Esophagus muscularis mucosa (tissue), 4 donors: ENCODE data around the gene FKBP14. TPM values are rescaled to one million over a fixed set of nuclear protein-coding genes. Genes with fewer than 3 reads are reported as not detected.

Source experiments
- DNase-seq: peaks from one replicate; pipeline ENCODE4 v3.0.0-alpha.2; 2017; ENCODE audit errors: extremely low spot score
- H3K27ac ChIP-seq, 4 donors: fragments of 200-600 bp; sonication (generic); replicated peaks in 1 of 4; 1 replicate in 3 of 4; 2 replicates in 1 of 4; pipeline ENCODE4 v1.5.1; 2016 to 2019; ENCODE audit warnings: mild to moderate bottlenecking in 1 of 4
- H3K27me3 ChIP-seq, 4 donors: fragments of 200-600 bp; sonication (generic); one replicate each; pipeline versions ENCODE4 v1.5.1 to v1.6.0; 2016 to 2019
- H3K36me3 ChIP-seq, 4 donors: fragments of 200-600 bp; sonication (generic); one replicate each; pipeline ENCODE4 v1.5.1; 2016 to 2019
- H3K4me1 ChIP-seq, 4 donors: fragments of 200-600 bp; sonication (generic); one replicate each; pipeline ENCODE4 v1.5.1; 2016 to 2019
- H3K4me3 ChIP-seq, 4 donors: fragments of 200-600 bp; sonication (generic); 1 replicate in 2 of 4; 2 replicates in 2 of 4; pipeline ENCODE4 v1.5.1; 2016 to 2019; ENCODE audit warnings: mild to moderate bottlenecking in 4 of 4, moderate library complexity in 1 of 4
- H3K9me3 ChIP-seq, 4 donors: fragments of 200-600 bp; sonication (generic); 1 replicate in 3 of 4; 2 replicates in 1 of 4; pipeline ENCODE4 v1.5.1; 2016 to 2019
- EP300 ChIP-seq: sonication (generic); formaldehyde crosslinking; IDR thresholded peaks from one replicate; pipeline ENCODE4 v1.6.1; 2017; ENCODE audit warnings: antibody characterized with exemption
- POLR2A ChIP-seq: fragments of 450-650 bp; IDR thresholded peaks from one replicate; pipeline ENCODE4 v1.6.1; 2017; ENCODE audit warnings: antibody characterized with exemption, moderate library complexity, mild to moderate bottlenecking, low read depth
- POLR2AphosphoS5 ChIP-seq, 2 donors: sonication (generic); formaldehyde crosslinking; IDR thresholded peaks; one replicate each; pipeline ENCODE4 v1.6.1; 2017; ENCODE audit warnings: antibody characterized with exemption in 2 of 2
- WGBS: methylation state at CpG from one replicate; pipeline ENCODE4 v1.1.5; 2018; 5-methylcytosine and 5-hydroxymethylcytosine counted together
- intact Hi-C: fragments of 100-400 bp; cut with DNase I; formaldehyde crosslinking; loops from one replicate; pipeline ENCODE4 v1.15.1; 2023
- total RNA-seq, 4 donors: library from RNA; depleted of rRNA; stranded (reverse); fragments of >200 nt; gene quantifications; one replicate each; pipeline versions ENCODE4 v1.1.0 to v1.2.1, GENCODE V29; 2016
- TF ChIP-seq, protein P1 (sequence below), 3 experiments: fragments of 200-600 bp in 2 of 3; fragments of 450-650 bp in 1 of 3; sonication (generic) in 2 of 3; IDR thresholded peaks; one replicate each; pipeline ENCODE4 v1.5.1; 2017 to 2019; ENCODE audit warnings: antibody characterized with exemption in 3 of 3, mild to moderate bottlenecking in 2 of 3, moderate library complexity in 1 of 3

FKBP14 gene
- total RNA-seq, 4 donors from 2014 or later: 6.3 to 8.3 (median 7.0) TPM

DNA sequence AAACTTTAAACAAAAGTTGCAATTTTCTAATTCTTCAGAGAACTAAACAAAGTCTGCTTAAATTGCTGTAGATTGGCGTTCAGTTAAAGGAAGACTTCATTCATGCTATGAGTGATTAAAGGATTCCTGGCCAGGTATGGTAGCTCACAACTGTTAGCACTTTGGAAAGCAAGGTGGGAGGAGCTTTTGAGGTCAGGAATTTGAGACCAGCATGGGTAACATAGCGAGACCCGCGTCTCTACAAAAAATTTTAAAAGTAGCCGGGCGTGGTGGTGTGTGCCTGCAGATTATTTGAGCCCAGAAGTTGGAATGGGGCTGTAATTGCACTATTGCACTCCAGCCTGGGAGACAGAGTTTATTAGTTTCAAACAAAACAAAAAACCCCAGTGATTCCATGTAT is 23.4 kb downstream of the FKBP14 start:
- Histone ChIP-seq H3K27ac (no peak overlapping the region), H3K4me3 (no peak overlapping the region), H3K4me1 (peaks cover 0 to 10% (median 9%) of the 10 kb centered on the region in 4 donors), H3K36me3 (no peaks in the 10 kb centered on the region), H3K9me3 (no peaks in the 10 kb centered on the region), H3K27me3 (no peaks in the 10 kb centered on the region)
- WGBS: 86% methylated on average over 6 of the region's 6 CpGs
- TF ChIP-seq, protein P1, sequence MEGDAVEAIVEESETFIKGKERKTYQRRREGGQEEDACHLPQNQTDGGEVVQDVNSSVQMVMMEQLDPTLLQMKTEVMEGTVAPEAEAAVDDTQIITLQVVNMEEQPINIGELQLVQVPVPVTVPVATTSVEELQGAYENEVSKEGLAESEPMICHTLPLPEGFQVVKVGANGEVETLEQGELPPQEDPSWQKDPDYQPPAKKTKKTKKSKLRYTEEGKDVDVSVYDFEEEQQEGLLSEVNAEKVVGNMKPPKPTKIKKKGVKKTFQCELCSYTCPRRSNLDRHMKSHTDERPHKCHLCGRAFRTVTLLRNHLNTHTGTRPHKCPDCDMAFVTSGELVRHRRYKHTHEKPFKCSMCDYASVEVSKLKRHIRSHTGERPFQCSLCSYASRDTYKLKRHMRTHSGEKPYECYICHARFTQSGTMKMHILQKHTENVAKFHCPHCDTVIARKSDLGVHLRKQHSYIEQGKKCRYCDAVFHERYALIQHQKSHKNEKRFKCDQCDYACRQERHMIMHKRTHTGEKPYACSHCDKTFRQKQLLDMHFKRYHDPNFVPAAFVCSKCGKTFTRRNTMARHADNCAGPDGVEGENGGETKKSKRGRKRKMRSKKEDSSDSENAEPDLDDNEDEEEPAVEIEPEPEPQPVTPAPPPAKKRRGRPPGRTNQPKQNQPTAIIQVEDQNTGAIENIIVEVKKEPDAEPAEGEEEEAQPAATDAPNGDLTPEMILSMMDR (IDR thresholded peaks at IDR 0.05): no peak
- no peak for TF ChIP-seq EP300
- no peak for TF ChIP-seq POLR2AphosphoS5 (IDR thresholded peaks at IDR 0.05)
- intact Hi-C loops: no loop called here
- no peak for DNase-seq

DNA sequence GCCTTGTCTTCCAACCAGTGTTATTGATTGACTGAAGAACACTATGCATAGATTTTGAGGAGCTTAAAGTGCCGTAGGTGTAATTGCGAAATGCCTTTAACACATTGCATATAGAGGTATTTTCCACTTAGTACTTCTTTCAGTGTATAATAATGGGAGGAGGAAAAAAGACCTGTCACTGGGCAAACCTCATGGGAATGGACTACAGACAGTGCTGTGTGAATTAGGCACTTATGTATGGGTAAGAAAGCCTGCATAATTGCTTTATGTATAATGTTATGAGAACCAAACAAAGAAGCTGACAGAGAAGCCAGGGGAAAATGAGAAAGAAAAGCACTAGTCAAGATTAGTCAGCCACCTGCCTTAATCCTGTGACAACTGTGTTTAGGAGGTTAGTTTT is 24.5 kb downstream of the FKBP14 start:
- Histone ChIP-seq H3K4me1 (peaks cover 0 to 10% (median 9%) of the 10 kb centered on the region in 4 donors), H3K36me3 (no peaks in the 10 kb centered on the region), H3K27me3 (no peaks in the 10 kb centered on the region), H3K9me3 (no peaks in the 10 kb centered on the region), H3K27ac (no peak overlapping the region), H3K4me3 (no peak overlapping the region)
- no peak for DNase-seq
- intact Hi-C loops: no loop called here
- TF ChIP-seq EP300 (no peak), POLR2AphosphoS5 (IDR thresholded peaks at IDR 0.05) (no peak), POLR2A (no peak)
- TF ChIP-seq, protein P1 (IDR thresholded peaks at IDR 0.05): no peak
- WGBS: 98% methylated on average over 2 of the region's 2 CpGs

DNA sequence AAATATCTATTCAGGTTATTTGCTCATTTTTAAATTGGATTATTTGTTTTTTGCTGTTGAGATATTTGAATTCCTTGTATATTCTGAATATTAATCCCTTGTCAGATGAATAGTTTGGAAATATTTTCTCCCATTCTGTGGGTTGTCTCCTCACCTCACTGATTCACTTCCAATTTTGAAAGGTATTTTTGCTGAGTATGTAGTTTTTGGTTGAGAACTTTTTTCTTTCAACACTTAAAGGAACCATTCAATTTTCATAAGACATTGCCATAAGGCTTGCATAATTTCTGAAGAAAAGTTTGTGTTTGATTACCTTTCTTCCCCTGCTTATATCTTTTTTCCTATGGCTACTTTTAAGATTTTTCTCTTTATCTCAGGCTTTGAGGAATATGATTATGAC is 28.0 kb downstream of the FKBP14 start:
- TF ChIP-seq EP300 (no peak), POLR2AphosphoS5 (IDR thresholded peaks at IDR 0.05) (no peak), POLR2A (no peak)
- TF ChIP-seq, protein P1 (IDR thresholded peaks at IDR 0.05): no peak
- Histone ChIP-seq H3K27me3 (no peaks in the 10 kb centered on the region), H3K4me1 (peaks cover 0 to 10% (median 9%) of the 10 kb centered on the region in 4 donors), H3K36me3 (no peaks in the 10 kb centered on the region), H3K27ac (no peak overlapping the region), H3K9me3 (peaks cover 0 to 10% (median 3%) of the 10 kb centered on the region in 4 donors), H3K4me3 (no peak overlapping the region)
- intact Hi-C loops: no loop called here
- no peak for DNase-seq

DNA sequence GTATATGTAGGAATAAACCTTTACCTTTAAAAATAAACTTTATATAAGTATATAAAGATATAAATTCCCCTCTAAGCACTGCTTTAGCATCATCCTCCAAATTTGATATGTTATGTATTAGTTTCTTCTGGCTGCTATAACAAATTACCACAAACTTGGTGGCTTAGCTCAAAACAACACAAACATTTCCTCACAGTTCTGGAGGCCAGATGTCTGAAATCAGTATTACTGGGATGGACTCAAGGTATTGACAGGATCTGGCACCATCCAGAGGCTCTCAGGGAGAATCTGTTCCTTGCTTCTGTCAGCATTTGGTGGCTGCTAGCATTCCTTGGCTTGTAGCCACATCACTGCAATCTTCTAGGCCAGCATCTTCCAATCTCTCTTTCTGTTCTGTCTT is 30.2 kb downstream of the FKBP14 start:
- Histone ChIP-seq H3K36me3 (no peaks in the 10 kb centered on the region), H3K27ac (no peak overlapping the region), H3K4me1 (peaks cover 0 to 8% (median 7%) of the 10 kb centered on the region in 4 donors), H3K27me3 (no peaks in the 10 kb centered on the region), H3K4me3 (no peak overlapping the region), H3K9me3 (peaks cover 0 to 19% (median 7%) of the 10 kb centered on the region in 4 donors)
- intact Hi-C loops: no loop called here
- TF ChIP-seq POLR2AphosphoS5 (IDR thresholded peaks at IDR 0.05): no peak
- TF ChIP-seq, protein P1 (IDR thresholded peaks at IDR 0.05): no peak
- no peak for TF ChIP-seq EP300
- no peak for TF ChIP-seq POLR2A
- DNase-seq: no peak

DNA sequence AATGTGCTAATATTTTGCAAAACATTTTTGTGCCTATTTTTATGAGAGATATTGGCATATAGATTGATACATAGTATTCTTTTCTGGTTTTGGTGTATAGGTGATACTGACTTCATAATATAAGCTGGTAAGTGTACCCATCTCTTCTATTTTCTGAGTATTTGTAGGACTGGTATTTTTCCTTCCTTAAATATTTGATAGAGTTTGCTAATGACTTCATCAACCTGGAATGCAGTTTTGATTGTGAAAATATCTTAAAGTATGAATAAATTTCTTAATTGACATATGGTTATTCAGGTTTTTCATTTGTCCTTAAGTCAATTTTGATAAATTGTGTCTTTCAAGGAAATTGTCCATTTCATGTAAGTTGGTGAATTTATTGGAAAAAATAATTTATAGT is 30.9 kb downstream of the FKBP14 start:
- Histone ChIP-seq H3K36me3 (no peaks in the 10 kb centered on the region), H3K27me3 (no peaks in the 10 kb centered on the region), H3K4me1 (peaks cover 0 to under 1% (median under 1%) of the 10 kb centered on the region in 4 donors), H3K9me3 (peaks cover 0 to 19% (median 7%) of the 10 kb centered on the region in 4 donors), H3K4me3 (no peak overlapping the region), H3K27ac (no peak overlapping the region)
- intact Hi-C loops: no loop called here
- TF ChIP-seq EP300: no peak
- TF ChIP-seq, protein P1 (IDR thresholded peaks at IDR 0.05): no peak
- TF ChIP-seq POLR2A: no peak
- no peak for TF ChIP-seq POLR2AphosphoS5 (IDR thresholded peaks at IDR 0.05)
- DNase-seq: no peak
